GM18858 (cell line): ENCODE data around the gene DSTYK.
"Not testable (repeated sequence)": the region's sequence is repeated elsewhere in the genome, so short reads cannot be mapped to it uniquely, and the experiment has no call there.

Experiments
- ATAC-seq: cut with Tn5 transposase; IDR thresholded peaks from one replicate; pipeline ENCODE4 v1.9.1; 2021; ENCODE audit not compliant: unreplicated experiment

DSTYK gene

GRCh38 chr1:205217418-205217817 is 5.9 kb upstream of the DSTYK start:
- no peak for ATAC-seq

- no peak for ATAC-seq
These were observed 5.1 kb upstream of the DSTYK start for GRCh38 chr1:205216588-205216987.

GRCh38 chr1:205214756-205215155 is 3.3 kb upstream of the DSTYK start:
- no peak for ATAC-seq

GRCh38 chr1:205211839-205212536 is 486 bp upstream of the DSTYK start:
- ATAC-seq, result no peak

GRCh38 chr1:205210756-205211168 is 740 bp downstream of the DSTYK start:
- ATAC-seq, result no peak

- ATAC-seq, result no peak
These were observed 2.7 kb downstream of the DSTYK start for GRCh38 chr1:205208811-205209210.

GRCh38 chr1:205205055-205205454 is 6.4 kb downstream of the DSTYK start:
- no peak for ATAC-seq

GRCh38 chr1:205204552-205204951 is 7.0 kb downstream of the DSTYK start:
- ATAC-seq, result no peak

GRCh38 chr1:205199931-205200299 is 11.6 kb downstream of the DSTYK start:
- no peak for ATAC-seq

GRCh38 chr1:205199090-205199930 is 12.2 kb downstream of the DSTYK start:
- no peak for ATAC-seq

GRCh38 chr1:205192287-205192686 is 19.2 kb downstream of the DSTYK start:
- ATAC-seq, result no peak

- ATAC-seq, result no peak
These were observed 19.9 kb downstream of the DSTYK start for GRCh38 chr1:205191622-205192021.

- no peak for ATAC-seq
These were observed 20.5 kb downstream of the DSTYK start for GRCh38 chr1:205190845-205191577.

GRCh38 chr1:205189131-205189530 is 22.4 kb downstream of the DSTYK start:
- no peak for ATAC-seq

GRCh38 chr1:205188596-205188995 is 22.9 kb downstream of the DSTYK start:
- ATAC-seq, result no peak

- ATAC-seq, result no peak
These were observed 23.4 kb downstream of the DSTYK start for GRCh38 chr1:205188098-205188497.

GRCh38 chr1:205187420-205187819 is 24.1 kb downstream of the DSTYK start:
- no peak for ATAC-seq

- no peak for ATAC-seq
These were observed 25.3 kb downstream of the DSTYK start for GRCh38 chr1:205186191-205186590.

- no peak for ATAC-seq
These were observed 27.7 kb downstream of the DSTYK start for GRCh38 chr1:205183676-205184335.

- no peak for ATAC-seq
These were observed 28.6 kb downstream of the DSTYK start for GRCh38 chr1:205182930-205183329.

GRCh38 chr1:205180331-205180730 is 31.2 kb downstream of the DSTYK start:
- not testable (repeated sequence) for ATAC-seq
